Measurements from ENCODE around the gene NFIX.
"Not testable (repeated sequence)": the region's sequence is repeated elsewhere in the genome, so short reads cannot be mapped to it uniquely, and the experiment has no call there.

The NFIX gene

DNA sequence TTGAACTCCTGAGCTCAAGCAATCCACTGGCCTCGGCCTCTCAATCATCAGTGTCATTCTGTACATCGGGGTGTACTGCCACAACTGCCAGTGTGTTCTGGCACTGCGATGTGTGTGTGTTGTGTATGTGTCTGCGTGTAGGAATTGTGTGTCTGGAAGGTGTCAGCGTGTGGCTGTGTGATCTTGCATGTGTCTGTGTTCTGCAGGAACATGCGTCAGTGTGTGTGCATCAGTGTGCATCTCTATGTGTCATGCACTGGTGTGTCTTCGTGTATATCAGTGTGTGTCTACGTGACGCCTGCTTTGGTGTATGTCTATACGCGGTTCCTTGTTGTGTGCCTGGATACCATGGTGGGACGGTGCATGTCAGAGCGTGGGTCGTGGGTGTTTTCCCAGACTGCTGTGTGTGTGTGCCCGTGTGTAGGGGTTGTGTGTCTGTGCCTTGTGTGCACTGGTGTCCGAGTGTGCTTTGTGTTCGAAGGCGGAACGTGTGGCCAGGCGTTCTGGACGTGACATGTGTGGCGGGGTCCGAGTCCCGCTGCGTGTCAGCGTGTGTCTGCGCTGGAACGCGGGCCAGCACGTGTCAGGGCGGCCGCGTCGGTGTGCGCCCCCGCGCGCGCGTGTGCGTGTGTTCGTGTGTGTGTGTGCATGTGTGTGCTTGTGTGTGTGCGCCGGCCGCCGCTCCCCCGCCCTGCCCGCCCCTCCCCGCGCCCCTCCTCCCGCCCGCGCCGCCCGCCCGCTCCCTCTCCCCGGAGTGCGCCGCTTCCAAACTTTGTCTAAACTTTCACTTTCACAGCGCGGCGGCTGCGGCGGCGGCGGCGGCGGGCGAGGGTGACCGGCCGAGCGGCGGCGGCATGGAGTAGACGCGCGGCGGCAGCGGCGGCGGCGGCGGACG, at the start of gene NFIX:
NFIX (plus strand) TSS at position 775 of the 895 bp plus-strand sequence. CDS start 363 bp downstream, outside the sequence.
- no peaks in the 10 kb centered on the region; the same call in 1 of the 2 replicates for H3K4me1 ChIP-seq (ENCODE audit: control insufficient read depth, insufficient read depth, low read length)
- peaks cover 84% of the 10 kb centered on the region for H3K27me3 ChIP-seq (ENCODE audit: control insufficient read depth, insufficient read depth, low read length)
- no peaks in the 10 kb centered on the region for H3K36me3 ChIP-seq (ENCODE audit: control insufficient read depth, insufficient read depth, low read length)
- H3K4me3 ChIP-seq (ENCODE audit: low read depth, low read length): peak within 1 kb of the TSS; percentile 45
- H3K27ac ChIP-seq (ENCODE audit: low read depth, low read length): no peak within 1 kb of the TSS
- H3K9me3 ChIP-seq (ENCODE audit: control insufficient read depth, insufficient read depth, low read length): no peaks in the 10 kb centered on the region
- H3K9ac ChIP-seq (ENCODE audit: low read depth, low read length): no peak within 1 kb of the TSS

DNA sequence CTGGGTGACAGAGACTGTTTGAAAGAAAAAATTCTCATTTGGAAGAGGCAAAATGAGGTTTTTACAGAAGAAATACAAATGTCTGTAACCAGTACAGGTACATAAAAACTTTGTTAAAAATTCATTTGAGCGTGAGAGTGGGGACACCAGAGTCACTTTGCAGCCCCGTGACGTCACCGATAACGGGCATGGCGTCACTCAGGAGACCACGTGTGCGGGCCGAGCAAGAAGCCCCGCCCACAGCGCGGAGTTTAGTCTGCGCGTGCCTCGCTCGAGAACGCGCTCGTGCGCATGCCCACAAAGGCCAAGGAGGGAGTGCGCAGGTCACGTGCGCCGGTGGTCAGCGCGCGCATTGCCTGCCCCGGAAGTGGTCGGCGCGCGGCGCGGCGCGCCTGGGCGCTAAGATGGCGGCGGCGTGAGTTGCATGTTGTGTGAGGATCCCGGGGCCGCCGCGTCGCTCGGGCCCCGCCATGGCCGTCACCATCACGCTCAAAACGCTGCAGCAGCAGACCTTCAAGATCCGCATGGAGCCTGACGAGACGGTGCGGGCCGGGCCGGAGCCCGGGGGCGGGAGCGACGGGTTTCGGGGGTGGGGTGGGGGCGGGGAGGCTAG, 49.7 kb upstream of the NFIX start, which contains the start of gene RAD23A:
RAD23A (plus strand) TSS at position 384 of the 613 bp plus-strand sequence; CDS start at position 471, 87 bp downstream.
- Histone ChIP-seq H3K36me3 (ENCODE audit: control insufficient read depth, insufficient read depth, low read length) (peaks cover 73% of the 10 kb centered on the region), H3K4me3 (ENCODE audit: low read depth, low read length) (peak within 1 kb of the TSS; percentile 87), H3K27ac (ENCODE audit: low read depth, low read length) (peak within 1 kb of the TSS; percentile 100), H3K9me3 (ENCODE audit: control insufficient read depth, insufficient read depth, low read length) (no peaks in the 10 kb centered on the region), H3K9ac (ENCODE audit: low read depth, low read length) (peak within 1 kb of the TSS; percentile 90), H3K4me1 (ENCODE audit: control insufficient read depth, insufficient read depth, low read length) (peaks cover 8% of the 10 kb centered on the region; the same call in 1 of the 2 replicates), H3K27me3 (ENCODE audit: control insufficient read depth, insufficient read depth, low read length) (no peaks in the 10 kb centered on the region)

DNA sequence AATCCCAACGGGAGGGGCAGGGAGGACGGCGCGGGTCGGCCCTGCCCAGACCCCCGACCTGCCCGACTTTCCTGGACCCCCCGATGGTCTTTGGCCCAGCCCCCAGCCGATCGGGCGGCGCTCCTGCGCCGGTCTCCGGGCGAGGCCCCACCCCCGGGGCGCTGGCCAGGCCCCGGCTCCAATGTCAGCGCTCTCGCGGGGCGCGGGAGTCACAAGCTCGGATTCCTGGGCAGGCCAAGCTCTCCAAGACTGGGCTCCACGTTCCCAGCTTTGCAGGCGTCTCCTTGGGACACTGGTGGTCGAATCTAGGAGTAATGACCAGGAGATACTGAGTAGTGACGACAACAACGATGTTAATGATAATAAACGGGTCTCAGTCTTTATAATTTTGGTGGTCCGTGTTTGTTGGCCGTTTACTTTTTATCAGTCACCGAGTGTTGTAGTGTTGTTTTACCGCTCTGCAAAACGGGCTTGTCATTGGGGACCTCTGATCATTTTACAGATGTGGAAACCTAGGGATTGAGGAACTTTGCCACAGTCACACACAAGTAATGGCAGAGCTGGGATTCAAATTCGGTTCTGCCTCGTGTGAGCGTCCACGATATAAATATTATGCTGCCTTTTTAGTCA, 49.1 kb upstream of the NFIX start:
- H3K9me3 ChIP-seq (ENCODE audit: control insufficient read depth, insufficient read depth, low read length): no peaks in the 10 kb centered on the region
- peak overlapping the region; percentile 87 for H3K4me3 ChIP-seq (ENCODE audit: low read depth, low read length)
- H3K36me3 ChIP-seq (ENCODE audit: control insufficient read depth, insufficient read depth, low read length): peaks cover 73% of the 10 kb centered on the region
- no peaks in the 10 kb centered on the region for H3K27me3 ChIP-seq (ENCODE audit: control insufficient read depth, insufficient read depth, low read length)
- 0 out of 2 replicates have a peak, but pooled peaks cover 8% of the 10 kb centered on the region for H3K4me1 ChIP-seq (ENCODE audit: control insufficient read depth, insufficient read depth, low read length)
- peak overlapping the region; percentile 83 for H3K9ac ChIP-seq (ENCODE audit: low read depth, low read length)
- peak overlapping the region; percentile 100 for H3K27ac ChIP-seq (ENCODE audit: low read depth, low read length)

DNA sequence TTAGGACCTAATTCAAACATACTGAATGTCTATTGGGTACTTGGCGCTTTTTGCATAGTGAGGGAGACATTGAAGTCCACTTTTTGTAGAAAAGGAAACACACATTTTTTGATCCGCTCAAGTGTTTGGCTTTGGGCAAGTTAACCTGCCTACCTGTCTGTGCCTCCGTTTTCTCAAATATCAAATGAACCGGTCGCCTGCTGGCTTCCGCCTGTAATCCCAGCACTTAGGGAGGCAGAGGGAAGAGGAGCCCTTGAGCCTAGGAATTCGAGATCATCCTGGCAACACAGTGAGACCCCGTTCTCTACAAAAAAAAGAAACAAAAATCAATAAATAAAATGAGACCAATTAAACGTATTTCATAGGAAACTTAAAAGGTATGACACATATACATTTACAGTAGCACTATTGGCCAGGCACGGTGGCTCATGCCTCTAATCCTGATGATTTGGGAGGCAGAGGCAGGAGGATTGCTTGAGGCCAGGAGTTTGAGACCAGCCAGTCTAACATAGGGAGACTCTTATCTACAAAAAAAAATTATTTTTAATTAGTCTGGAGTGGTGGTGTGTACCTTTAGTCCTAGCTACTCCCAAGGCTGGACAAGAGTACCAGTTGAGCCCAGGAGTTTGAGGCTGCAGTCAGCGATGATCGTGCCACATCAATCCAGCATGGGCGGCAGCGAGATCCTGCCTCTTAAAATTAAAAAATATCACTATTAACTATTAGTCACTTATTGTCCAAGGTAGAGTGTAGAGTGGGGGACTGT, 48.4 kb upstream of the NFIX start:
- 0 out of 2 replicates have a peak, but pooled peaks cover 8% of the 10 kb centered on the region for H3K4me1 ChIP-seq (ENCODE audit: control insufficient read depth, insufficient read depth, low read length)
- peaks cover 72% of the 10 kb centered on the region for H3K36me3 ChIP-seq (ENCODE audit: control insufficient read depth, insufficient read depth, low read length)
- H3K27ac ChIP-seq (ENCODE audit: low read depth, low read length): peak overlapping the region; percentile 100
- H3K4me3 ChIP-seq (ENCODE audit: low read depth, low read length): peak overlapping the region; percentile 87
- H3K27me3 ChIP-seq (ENCODE audit: control insufficient read depth, insufficient read depth, low read length): no peaks in the 10 kb centered on the region
- no peaks in the 10 kb centered on the region for H3K9me3 ChIP-seq (ENCODE audit: control insufficient read depth, insufficient read depth, low read length)
- peak overlapping the region; percentile 83 for H3K9ac ChIP-seq (ENCODE audit: low read depth, low read length)

DNA sequence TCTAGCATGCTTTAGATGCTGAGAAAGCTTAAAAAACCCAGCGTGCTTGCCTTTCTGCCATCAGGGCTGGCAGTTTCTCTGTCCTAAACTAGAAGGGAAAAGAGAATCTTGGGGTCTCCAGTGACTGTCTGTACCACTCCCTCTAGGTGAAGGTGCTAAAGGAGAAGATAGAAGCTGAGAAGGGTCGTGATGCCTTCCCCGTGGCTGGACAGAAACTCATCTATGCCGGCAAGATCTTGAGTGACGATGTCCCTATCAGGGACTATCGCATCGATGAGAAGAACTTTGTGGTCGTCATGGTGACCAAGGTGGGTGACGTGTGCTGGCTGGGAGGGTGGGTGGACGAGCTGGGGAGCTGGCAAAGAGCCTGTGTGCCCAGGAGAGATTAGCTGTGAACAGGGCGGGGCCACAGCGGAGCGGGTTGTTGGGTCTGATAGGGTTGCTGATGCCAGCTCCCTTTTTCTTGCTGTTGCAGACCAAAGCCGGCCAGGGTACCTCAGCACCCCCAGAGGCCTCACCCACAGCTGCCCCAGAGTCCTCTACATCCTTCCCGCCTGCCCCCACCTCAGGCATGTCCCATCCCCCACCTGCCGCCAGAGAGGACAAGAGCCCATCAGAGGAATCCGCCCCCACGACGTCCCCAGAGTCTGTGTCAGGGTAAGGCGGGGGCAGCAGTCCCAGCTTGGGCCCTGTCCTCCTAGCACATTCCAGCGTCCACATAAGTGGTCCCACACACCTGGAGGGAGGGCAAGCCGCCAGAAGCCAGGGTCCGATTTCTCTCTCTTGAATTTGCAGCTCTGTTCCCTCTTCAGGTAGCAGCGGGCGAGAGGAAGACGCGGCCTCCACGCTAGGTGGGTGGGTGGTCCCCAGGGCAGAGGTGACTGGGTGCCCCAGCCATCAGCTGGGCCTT, 47.3 kb upstream of the NFIX start:
- Histone ChIP-seq H3K4me1 (ENCODE audit: control insufficient read depth, insufficient read depth, low read length) (0 out of 2 replicates have a peak, but pooled peaks cover 14% of the 10 kb centered on the region), H3K27ac (ENCODE audit: low read depth, low read length) (no peak overlapping the region), H3K36me3 (ENCODE audit: control insufficient read depth, insufficient read depth, low read length) (peaks cover 70% of the 10 kb centered on the region), H3K9ac (ENCODE audit: low read depth, low read length) (no peak overlapping the region), H3K27me3 (ENCODE audit: control insufficient read depth, insufficient read depth, low read length) (no peaks in the 10 kb centered on the region), H3K4me3 (ENCODE audit: low read depth, low read length) (no peak overlapping the region), H3K9me3 (ENCODE audit: control insufficient read depth, insufficient read depth, low read length) (no peaks in the 10 kb centered on the region)

DNA sequence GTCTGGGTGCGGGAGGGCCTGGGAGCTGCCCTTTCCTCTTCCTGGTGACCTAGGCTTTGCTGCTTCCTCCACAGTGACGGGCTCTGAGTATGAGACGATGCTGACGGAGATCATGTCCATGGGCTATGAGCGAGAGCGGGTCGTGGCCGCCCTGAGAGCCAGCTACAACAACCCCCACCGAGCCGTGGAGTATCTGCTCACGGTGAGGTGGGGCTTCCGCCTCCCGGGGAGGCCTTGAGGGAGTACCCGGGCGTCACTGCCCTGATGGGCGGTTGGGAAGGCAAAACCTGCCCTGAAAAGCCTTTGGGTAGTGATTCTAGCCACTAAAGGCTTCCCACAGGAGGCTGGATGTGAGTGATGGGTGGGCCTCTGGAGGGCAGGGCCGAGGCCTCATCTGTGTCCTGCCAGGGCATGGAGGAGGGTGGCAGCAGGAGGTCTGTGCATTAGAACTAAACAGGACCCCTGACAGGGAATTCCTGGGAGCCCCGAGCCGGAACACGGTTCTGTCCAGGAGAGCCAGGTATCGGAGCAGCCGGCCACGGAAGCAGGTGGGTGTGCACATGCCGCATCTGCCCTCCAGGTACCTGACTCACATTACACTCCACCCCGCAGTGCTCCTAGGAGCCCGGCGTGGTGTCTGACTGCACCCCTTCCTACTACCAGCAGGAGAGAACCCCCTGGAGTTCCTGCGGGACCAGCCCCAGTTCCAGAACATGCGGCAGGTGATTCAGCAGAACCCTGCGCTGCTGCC, 46.5 kb upstream of the NFIX start:
- Histone ChIP-seq H3K9me3 (ENCODE audit: control insufficient read depth, insufficient read depth, low read length) (no peaks in the 10 kb centered on the region), H3K27me3 (ENCODE audit: control insufficient read depth, insufficient read depth, low read length) (no peaks in the 10 kb centered on the region), H3K9ac (ENCODE audit: low read depth, low read length) (no peak overlapping the region), H3K4me3 (ENCODE audit: low read depth, low read length) (no peak overlapping the region), H3K27ac (ENCODE audit: low read depth, low read length) (no peak overlapping the region), H3K36me3 (ENCODE audit: control insufficient read depth, insufficient read depth, low read length) (peaks cover 70% of the 10 kb centered on the region), H3K4me1 (ENCODE audit: control insufficient read depth, insufficient read depth, low read length) (0 out of 2 replicates have a peak, but pooled peaks cover 14% of the 10 kb centered on the region)

DNA sequence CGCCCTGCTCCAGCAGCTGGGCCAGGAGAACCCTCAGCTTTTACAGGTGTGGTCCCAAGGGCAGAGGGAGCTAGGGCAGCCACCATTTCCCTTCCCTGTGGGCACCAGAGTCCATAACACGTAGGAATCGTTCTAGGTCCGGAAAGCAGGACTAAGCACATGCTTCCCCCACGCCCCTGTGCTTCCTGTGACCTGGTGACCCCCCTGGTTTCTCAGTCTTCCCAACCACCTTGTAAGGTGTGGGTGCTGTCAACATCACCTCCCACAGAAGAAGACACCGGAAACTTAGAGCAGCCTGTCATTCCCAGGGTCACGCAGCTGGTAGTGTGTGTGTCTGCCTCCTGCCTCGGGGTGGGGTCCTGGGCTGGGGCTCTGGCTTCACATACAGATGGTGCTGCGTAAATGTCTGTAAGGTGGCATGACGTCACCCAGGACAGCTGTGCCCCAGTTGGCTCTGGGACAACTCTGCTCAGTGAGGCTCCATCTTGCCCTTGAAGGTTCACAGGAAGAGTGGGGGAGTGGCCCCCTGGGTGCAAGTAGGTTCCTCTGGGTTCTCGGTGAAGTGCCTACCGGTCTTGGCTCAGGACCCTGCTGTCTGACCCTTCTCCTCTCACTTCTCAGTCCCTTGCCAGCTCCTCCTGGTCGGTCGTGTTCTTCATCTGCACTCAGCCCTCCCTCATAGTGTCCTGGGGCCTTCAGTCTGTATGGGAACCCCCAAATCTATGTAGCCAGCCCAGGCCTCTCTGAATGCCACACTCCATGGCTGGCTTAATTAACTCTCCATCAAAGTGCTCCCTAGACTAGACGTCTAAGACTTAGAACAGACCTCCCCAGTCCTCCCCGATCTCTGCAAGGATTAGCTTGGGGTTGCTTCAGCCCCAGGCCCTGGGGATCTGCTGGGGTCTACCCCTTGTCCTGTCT, 45.7 kb upstream of the NFIX start:
- Histone ChIP-seq H3K27ac (ENCODE audit: low read depth, low read length) (no peak overlapping the region), H3K36me3 (ENCODE audit: control insufficient read depth, insufficient read depth, low read length) (peaks cover 70% of the 10 kb centered on the region), H3K4me1 (ENCODE audit: control insufficient read depth, insufficient read depth, low read length) (0 out of 2 replicates have a peak, but pooled peaks cover 14% of the 10 kb centered on the region), H3K27me3 (ENCODE audit: control insufficient read depth, insufficient read depth, low read length) (no peaks in the 10 kb centered on the region), H3K4me3 (ENCODE audit: low read depth, low read length) (no peak overlapping the region), H3K9me3 (ENCODE audit: control insufficient read depth, insufficient read depth, low read length) (no peaks in the 10 kb centered on the region), H3K9ac (ENCODE audit: low read depth, low read length) (no peak overlapping the region)

DNA sequence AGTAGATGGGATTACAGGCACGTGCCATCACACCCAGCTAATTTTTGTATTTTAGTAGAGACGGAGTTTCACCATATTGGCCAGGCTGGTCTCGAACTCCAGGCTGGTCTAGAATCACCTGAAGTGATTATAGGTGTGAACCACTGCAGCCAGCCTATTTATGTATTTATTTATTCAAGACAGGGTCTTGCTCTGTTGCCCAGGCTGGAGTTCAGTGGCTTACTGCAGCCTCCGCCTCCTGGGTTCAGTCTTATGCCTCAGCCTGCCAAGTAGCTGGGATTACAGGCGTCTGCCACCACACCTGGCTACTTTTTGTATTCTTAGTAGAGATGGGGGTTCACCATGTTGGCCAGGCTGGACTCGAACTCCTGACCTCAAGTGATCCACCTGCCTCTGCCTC, 43.2 kb upstream of the NFIX start:
- H3K9ac ChIP-seq (ENCODE audit: low read depth, low read length); H3K4me3 ChIP-seq (ENCODE audit: low read depth, low read length); H3K27me3 ChIP-seq (ENCODE audit: control insufficient read depth, insufficient read depth, low read length); H3K9me3 ChIP-seq (ENCODE audit: control insufficient read depth, insufficient read depth, low read length): not testable (repeated sequence)
- Histone ChIP-seq H3K36me3 (ENCODE audit: control insufficient read depth, insufficient read depth, low read length) (peaks cover 73% of the 10 kb centered on the region), H3K27ac (ENCODE audit: low read depth, low read length) (peak overlapping the region; percentile 4), H3K4me1 (ENCODE audit: control insufficient read depth, insufficient read depth, low read length) (peaks cover 18% of the 10 kb centered on the region)
